Spleen (tissue), 11 donors: ENCODE results near the gene MAPK13. TPM values are rescaled to one million over a fixed set of nuclear protein-coding genes. Genes with fewer than 3 reads are reported as not detected.
A peak's percentile ranks its signal among the peaks of the same experiment; 100 is the strongest.

Source experiments
- DNase-seq: peaks from one replicate; pipeline ENCODE4 v3.0.0-alpha.2; 2020
- H3K27ac ChIP-seq, 8 donors: fragments of 200-600 bp; sonication (generic) in 7 of 8; 1 replicate in 4 of 8; 2 replicates in 4 of 8; pipeline versions ENCODE4 v1.5.0 to v1.8.0; 2016 to 2021; ENCODE audit warnings: inconsistent platforms in 4 of 8, mild to moderate bottlenecking in 4 of 8, moderate library complexity in 1 of 8
- H3K27me3 ChIP-seq, 7 donors: fragments of 200-600 bp; sonication (generic) in 6 of 7; replicated peaks in 1 of 7; 1 replicate in 4 of 7; 2 replicates in 3 of 7; pipeline versions ENCODE4 v1.5.0 to v1.8.0; 2016 to 2021; ENCODE audit warnings: inconsistent platforms in 3 of 7, mild to moderate bottlenecking in 1 of 7
- H3K36me3 ChIP-seq, 6 donors: fragments of 200-600 bp; sonication (generic) in 5 of 6; 1 replicate in 4 of 6; 2 replicates in 2 of 6; pipeline versions ENCODE4 v1.5.0 to v1.8.0; 2016 to 2021; ENCODE audit warnings: inconsistent platforms in 2 of 6
- H3K4me1 ChIP-seq, 6 donors: fragments of 200-600 bp; sonication (generic) in 5 of 6; 1 replicate in 3 of 6; 2 replicates in 3 of 6; pipeline versions ENCODE4 v1.5.0 to v1.8.0; 2016 to 2021; ENCODE audit warnings: inconsistent platforms in 3 of 6
- H3K4me3 ChIP-seq, 8 donors: fragments of 200-600 bp; sonication (generic) in 7 of 8; 1 replicate in 4 of 8; 2 replicates in 4 of 8; pipeline versions ENCODE4 v1.5.0 to v1.8.0; 2016 to 2021; ENCODE audit warnings: inconsistent platforms in 4 of 8, mild to moderate bottlenecking in 4 of 8, moderate library complexity in 2 of 8
- H3K9me3 ChIP-seq, 8 donors: fragments of 200-600 bp; sonication (generic) in 7 of 8; 1 replicate in 4 of 8; 2 replicates in 4 of 8; pipeline versions ENCODE4 v1.5.0 to v1.8.0; 2016 to 2021; ENCODE audit warnings: inconsistent platforms in 4 of 8
- CTCF ChIP-seq, 11 experiments: fragments of 200-600 bp in 7 of 11; fragments of 450-650 bp in 4 of 11; sonication (generic) in 4 of 11; IDR thresholded peaks in 8 of 11; conservative IDR thresholded peaks in 3 of 11; 1 replicate in 7 of 11; 2 replicates in 4 of 11; pipeline versions ENCODE4 v1.4.0 to v1.8.0; 2016 to 2021; ENCODE audit warnings: antibody characterized with exemption in 11 of 11, inconsistent platforms in 4 of 11, mild to moderate bottlenecking in 1 of 11
- POLR2A ChIP-seq, 3 donors: fragments of 450-650 bp; IDR thresholded peaks; one replicate each; pipeline ENCODE4 v1.5.1; 2017; ENCODE audit warnings: antibody characterized with exemption in 3 of 3, mild to moderate bottlenecking in 1 of 3
- POLR2AphosphoS5 ChIP-seq, 3 donors: sonication (generic); formaldehyde crosslinking; IDR thresholded peaks; one replicate each; pipeline ENCODE4 v1.5.1; 2017; ENCODE audit warnings: antibody characterized with exemption in 3 of 3
- WGBS, 5 donors: extraction: QIAGEN DNeasy Blood & Tissue Kit in 3 of 5; methylation state at CpG; one replicate each; pipeline versions ENCODE4 v1.1.5 to v1.1.7; 2013 to 2018; 5-methylcytosine and 5-hydroxymethylcytosine counted together
- intact Hi-C: fragments of 100-400 bp; cut with DNase I; formaldehyde crosslinking; loops from one replicate; pipeline ENCODE4 v1.15.0; 2023; ENCODE audit warnings: low total_unique reads
- polyA plus RNA-seq, 3 donors: library from polyadenylated mRNA; stranded (reverse); fragments of 200-250 nt; gene quantifications; one replicate each; pipeline ENCODE4 v1.2.1, GENCODE V29; 2013
- total RNA-seq, 7 donors: library from RNA; depleted of rRNA in 3 of 7; stranded (reverse); fragments of >200 nt in 3 of 7; fragmentation: NEBNext Ultra II Directional in 4 of 7; extraction: Animal tissue kit (Norgen Biotek cat#: 25700) in 4 of 7; gene quantifications; one replicate each; pipeline versions ENCODE4 v1.1.0 to v1.2.1, GENCODE V29; 2016 to 2021
- donor health status: healthy with polysubstance abuse.
- donor health status: DM: no; HTN: no; CAD: no; lungs with moderate emphysema.
- donor health status: DM: no; HTN: no; CAD: no.
- donor health status: Bipolar disorder and iron deficiency.
- donor health status: healthy.
- donor health status: DM: no; HTN: no; CAD: no.
- donor health status: DM: yes; HTN: yes; CAD: no.

The MAPK13 gene
- total and polyA plus RNA-seq, 10 donors = 6.2 to 30.0 (median 17.7) TPM

- Histone ChIP-seq H3K4me3 (no peak overlapping the region), H3K36me3 (peaks cover 0 to 73% (median 20%) of the 10 kb centered on the region in 6 donors), H3K27ac (peak overlapping the region in 6 of 8 donors; percentile 72 to 97 (median 89)), H3K27me3 (no peaks in the 10 kb centered on the region), H3K9me3 (no peaks in the 10 kb centered on the region), H3K4me1 (peaks cover 26 to 98% (median 72%) of the 10 kb centered on the region in 6 donors)
- no peak for DNase-seq
- intact Hi-C loops = no loop called here
- whole genome bisulfite sequencing, 5 donors = 84 to 95% (median 91%) methylated on average over 2 of the region's 2 CpGs
- TF ChIP-seq CTCF (IDR thresholded peaks at IDR 0.05 in 8 of 11, conservative IDR thresholded peaks at IDR 0.05 in 3 of 11) (no peak), POLR2AphosphoS5 (IDR thresholded peaks at IDR 0.05) (no peak), POLR2A (IDR thresholded peaks at IDR 0.05) (no peak)
Measured at GRCh38 chr6:36113703-36114102, 16.6 kb upstream of the MAPK13 start.

DNA sequence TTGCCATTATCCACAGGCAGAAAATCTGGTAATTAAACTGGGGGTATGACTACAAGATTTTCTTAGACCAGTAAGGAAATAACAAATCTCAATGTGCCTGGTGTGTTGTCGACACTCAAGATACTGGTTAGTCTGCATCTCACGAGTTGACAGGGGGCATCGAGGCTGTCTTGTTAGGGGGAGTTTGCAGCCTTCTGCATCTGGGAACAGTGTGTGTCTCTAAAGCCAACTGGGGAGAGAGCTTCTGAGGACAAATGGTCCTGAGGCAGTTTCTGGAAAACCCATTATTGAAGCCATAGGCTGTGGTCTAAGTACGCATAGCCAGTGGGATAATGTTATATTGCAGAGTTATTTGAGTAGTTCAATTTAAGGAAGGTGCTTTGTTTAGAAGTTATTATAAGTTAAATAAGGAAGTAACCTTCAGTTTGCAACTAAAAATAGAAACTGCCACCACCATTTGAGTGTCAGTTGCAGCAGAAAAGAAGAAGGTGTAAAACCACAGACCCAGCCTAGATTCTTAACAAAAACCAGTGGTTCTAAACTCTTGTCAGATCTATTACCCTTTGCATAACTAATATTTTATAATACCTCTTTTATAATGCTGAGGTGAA lies 15.4 kb upstream of the MAPK13 start:
- Histone ChIP-seq H3K4me3 (peak overlapping the region in 1 of 8 donors; percentile 18), H3K36me3 (peaks cover 0 to 61% (median 13%) of the 10 kb centered on the region in 6 donors), H3K9me3 (no peaks in the 10 kb centered on the region), H3K27ac (peak overlapping the region; percentile 31 to 97 (median 78)), H3K27me3 (no peaks in the 10 kb centered on the region), H3K4me1 (peaks cover 20 to 98% (median 76%) of the 10 kb centered on the region in 6 donors)
- intact Hi-C loops = no loop called here
- WGBS, 5 donors = 21 to 35% (median 30%) methylated on average over 4 of the region's 4 CpGs
- no peak for TF ChIP-seq POLR2A (IDR thresholded peaks at IDR 0.05)
- TF ChIP-seq CTCF (IDR thresholded peaks at IDR 0.05 in 8 of 11, conservative IDR thresholded peaks at IDR 0.05 in 3 of 11) = no peak
- no peak for TF ChIP-seq POLR2AphosphoS5 (IDR thresholded peaks at IDR 0.05)
- no peak for DNase-seq

DNA sequence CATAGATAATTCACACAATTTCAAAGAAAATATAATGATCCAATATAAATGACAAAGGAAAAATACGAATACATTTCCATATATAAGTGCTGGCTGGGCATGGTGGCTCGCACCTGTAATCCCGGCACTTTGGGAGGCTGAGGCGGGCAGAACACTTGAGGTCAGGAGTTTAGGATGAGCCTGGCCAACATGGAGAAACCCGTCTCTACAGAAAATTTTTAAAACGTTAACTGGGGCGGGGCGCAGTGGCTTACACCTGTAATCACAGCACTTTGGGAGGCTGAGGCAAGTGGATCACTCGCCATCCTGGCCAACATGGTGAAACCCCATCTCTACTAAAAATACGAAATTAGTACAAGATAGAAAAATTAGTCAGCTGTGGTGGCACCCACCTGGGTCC lies 14.9 kb upstream of the MAPK13 start:
- TF ChIP-seq POLR2A (IDR thresholded peaks at IDR 0.05) (no peak), POLR2AphosphoS5 (IDR thresholded peaks at IDR 0.05) (no peak), CTCF (IDR thresholded peaks at IDR 0.05 in 8 of 11, conservative IDR thresholded peaks at IDR 0.05 in 3 of 11) (no peak)
- H3K27ac ChIP-seq = peak overlapping the region; percentile 31 to 97 (median 78)
- intact Hi-C loops = no loop called here

GRCh38 chr6:36116066-36116864 lies 14.0 kb upstream of the MAPK13 start:
- no peak for DNase-seq
- Histone ChIP-seq H3K36me3 (peaks cover 0 to 47% (median 6%) of the 10 kb centered on the region in 6 donors), H3K4me3 (no peak overlapping the region), H3K27me3 (no peaks in the 10 kb centered on the region), H3K9me3 (no peaks in the 10 kb centered on the region), H3K27ac (peak overlapping the region in 6 of 8 donors; percentile 8 to 97 (median 89)), H3K4me1 (peaks cover 33 to 100% (median 87%) of the 10 kb centered on the region in 6 donors)
- intact Hi-C loops = no loop called here
- TF ChIP-seq POLR2AphosphoS5 (IDR thresholded peaks at IDR 0.05) (no peak), POLR2A (IDR thresholded peaks at IDR 0.05) (no peak), CTCF (IDR thresholded peaks at IDR 0.05 in 8 of 11, conservative IDR thresholded peaks at IDR 0.05 in 3 of 11) (no peak)
- WGBS, 5 donors = 84 to 92% (median 86%) methylated on average over 3 of the region's 3 CpGs

More for the DNA sequence above, 14.9 kb upstream of the MAPK13 start:
- peaks cover 0 to 56% (median 11%) of the 10 kb centered on the region in 6 donors for H3K36me3 ChIP-seq
- peak overlapping the region in 1 of 8 donors; percentile 13 for H3K4me3 ChIP-seq
- DNase-seq = peak; percentile 69
- H3K4me1 ChIP-seq = peaks cover 24 to 98% (median 79%) of the 10 kb centered on the region in 6 donors
- WGBS, 5 donors = 70 to 80% (median 79%) methylated on average over 10 of the region's 10 CpGs
- H3K9me3 ChIP-seq = no peaks in the 10 kb centered on the region
- no peaks in the 10 kb centered on the region for H3K27me3 ChIP-seq
